Keratinocyte (primary cell): ENCODE data around the gene CDS1. TPM values are rescaled to one million over a fixed set of nuclear protein-coding genes. Genes with fewer than 3 reads are reported as not detected.

Experiments
- DNase-seq: peaks from one replicate; pipeline ENCODE4 v3.0.0-alpha.2; 2011; ENCODE audit warnings: low read depth, missing footprints, low spot score
- FAIRE-seq: peaks from 2 replicates; lab custom pipeline; 2011; peaks lifted over from hg19 to GRCh38; lab: Jason Lieb, UNC
- H2AFZ ChIP-seq: 2 replicates; pipeline ENCODE4 v1.6.0; 2012; ENCODE audit warnings: low read length, control low read depth, inconsistent platforms; ENCODE audit not compliant: control insufficient read depth
- H3K27ac ChIP-seq: 2 replicates; pipeline ENCODE4 v1.5.1; 2011; ENCODE audit warnings: low read length; ENCODE audit not compliant: control insufficient read depth, insufficient read depth
- H3K27me3 ChIP-seq: 3 replicates; pipeline ENCODE4 v1.6.0; 2011; ENCODE audit warnings: low read length; ENCODE audit not compliant: control insufficient read depth, insufficient read depth; ENCODE audit errors: extremely low read depth
- H3K36me3 ChIP-seq, 2 experiments: 2 replicates in 1 of 2; 3 replicates in 1 of 2; pipeline ENCODE4 v1.5.1; 2011; ENCODE audit warnings: low read length in 2 of 2, mild to moderate bottlenecking in 1 of 2; ENCODE audit not compliant: control insufficient read depth in 2 of 2, insufficient read depth in 2 of 2; ENCODE audit errors: extremely low read depth in 1 of 2
- H3K4me1 ChIP-seq: 3 replicates; pipeline ENCODE4 v1.5.1; 2011; ENCODE audit warnings: low read length; ENCODE audit not compliant: control insufficient read depth, insufficient read depth; ENCODE audit errors: extremely low read depth
- H3K4me2 ChIP-seq: 3 replicates; pipeline ENCODE4 v1.6.0; 2011; ENCODE audit warnings: low read depth, low read length; ENCODE audit not compliant: control insufficient read depth, insufficient read depth; ENCODE audit errors: extremely low read depth
- H3K4me3 ChIP-seq, 3 experiments: fragments of 200-600 bp in 1 of 3; sonication (generic) in 1 of 3; 2 replicates in 2 of 3; 3 replicates in 1 of 3; pipeline ENCODE4 v1.5.1; 2011 to 2016; ENCODE audit warnings: low read length in 3 of 3, mild to moderate bottlenecking in 3 of 3, control low read depth in 2 of 3, inconsistent platforms in 1 of 3, low read depth in 1 of 3, mixed read lengths in 1 of 3, mixed run types in 1 of 3, moderate library complexity in 1 of 3; ENCODE audit not compliant: control insufficient read depth in 2 of 3, insufficient read depth in 2 of 3; ENCODE audit errors: extremely low read depth in 1 of 3
- H3K79me2 ChIP-seq: 2 replicates; pipeline ENCODE4 v1.6.0; 2012; ENCODE audit warnings: low read length; ENCODE audit not compliant: control insufficient read depth, insufficient read depth
- H3K9ac ChIP-seq: 3 replicates; pipeline ENCODE4 v1.6.0; 2011; ENCODE audit warnings: low read length; ENCODE audit not compliant: control insufficient read depth, insufficient read depth; ENCODE audit errors: extremely low read depth
- H3K9me1 ChIP-seq: 3 replicates; pipeline ENCODE4 v1.6.0; 2011; ENCODE audit warnings: low read length; ENCODE audit not compliant: control insufficient read depth, insufficient read depth; ENCODE audit errors: extremely low read depth
- H3K9me3 ChIP-seq: 2 replicates; pipeline ENCODE4 v1.5.1; 2012; ENCODE audit warnings: low read depth, low read length; ENCODE audit not compliant: control insufficient read depth
- H4K20me1 ChIP-seq: 3 replicates; pipeline ENCODE4 v1.6.0; 2011; ENCODE audit warnings: low read length; ENCODE audit not compliant: control insufficient read depth, insufficient read depth; ENCODE audit errors: extremely low read depth
- CTCF ChIP-seq, 3 experiments: IDR thresholded peaks in 1 of 3; conservative IDR thresholded peaks in 1 of 3; optimal IDR thresholded peaks in 1 of 3; 2 replicates in 2 of 3; 3 replicates in 1 of 3; pipeline versions ENCODE3 to v1.5.1; 2011; ENCODE audit warnings: low read length in 3 of 3, mild to moderate bottlenecking in 3 of 3, moderate library complexity in 2 of 3, control low read depth in 1 of 3, inconsistent platforms in 1 of 3; ENCODE audit not compliant: insufficient read depth in 2 of 3; ENCODE audit errors: extremely low read depth in 1 of 3
- EZH2 ChIP-seq: IDR thresholded peaks from one replicate; pipeline ENCODE4 v1.6.1; 2012; ENCODE audit warnings: inconsistent platforms, mild to moderate bottlenecking, low read length, moderate library complexity
- dilution Hi-C: fragments of 300-500 bp; cut with MboI; formaldehyde crosslinking; loops from one replicate; pipeline ENCODE4 v1.7.0; 2020; ENCODE audit warnings: low sequenced_read_pairs; ENCODE audit not compliant: extremely low pct_ligation_motif_present
- polyA plus RNA-seq, 5 experiments: library from polyadenylated mRNA; depleted of rRNA in 3 of 5; stranded (reverse) in 3 of 5; stranded (forward) in 1 of 5; unstranded in 1 of 5; fragments of >200 nt; gene quantifications; 1 replicate in 1 of 5; 2 replicates in 3 of 5; 3 replicates in 1 of 5; pipeline versions ENCODE4 v1.2.1 to v1.2.3, GENCODE V29; 2011 to 2012; ENCODE audit warnings: missing spikeins in 2 of 5, low read depth in 1 of 5, low replicate concordance in 1 of 5

CDS1 gene
- polyA plus RNA-seq, 1 donor (not counting 4 experiments of a cell fraction or from before 2014, with no cell fraction given): 21.7 TPM

- no peaks in the 10 kb centered on the region for H3K36me3 ChIP-seq
- dilution Hi-C loops: no loop called here
- no peak overlapping the region for H3K27ac ChIP-seq
- H3K4me2 ChIP-seq: peak overlapping the region; percentile 35
- H4K20me1 ChIP-seq: no peaks in the 10 kb centered on the region
- peak overlapping the region; percentile 68 for H2AFZ ChIP-seq
- H3K79me2 ChIP-seq: no peaks in the 10 kb centered on the region
- H3K9ac ChIP-seq: no peak overlapping the region
- peak; percentile 48 for FAIRE-seq
- no peaks in the 10 kb centered on the region for H3K9me1 ChIP-seq
- no peak overlapping the region for H3K4me3 ChIP-seq
- H3K4me1 ChIP-seq: peaks cover 17% of the 10 kb centered on the region
- no peak for TF ChIP-seq EZH2
- no peak for TF ChIP-seq CTCF (optimal IDR thresholded peaks at IDR 0.05 in 1 of 3, IDR thresholded peaks at IDR 0.05 in 1 of 3, conservative IDR thresholded peaks at IDR 0.05 in 1 of 3; ENCODE audit: extremely low read depth in 1 of 3, insufficient read depth in 2 of 3, low read length in 3 of 3)
- DNase-seq: no peak
- no peaks in the 10 kb centered on the region for H3K27me3 ChIP-seq
- H3K9me3 ChIP-seq: no peaks in the 10 kb centered on the region
Measured at GRCh38 chr4:84574069-84574720, 8.7 kb upstream of the CDS1 start.

- DNase-seq: no peak
- peak; percentile 82 for FAIRE-seq
- Histone ChIP-seq H3K79me2 (peaks cover 2% of the 10 kb centered on the region), H3K4me1 (peaks cover 20% of the 10 kb centered on the region), H3K9me1 (no peaks in the 10 kb centered on the region), H3K9me3 (no peaks in the 10 kb centered on the region), H4K20me1 (no peaks in the 10 kb centered on the region), H3K9ac (no peak overlapping the region), H3K4me3 (no peak overlapping the region), H3K4me2 (no peak overlapping the region), H3K27me3 (no peaks in the 10 kb centered on the region), H2AFZ (no peak overlapping the region), H3K27ac (peak overlapping the region; percentile 25), H3K36me3 (no peaks in the 10 kb centered on the region)
- TF ChIP-seq EZH2: no peak
- peak; percentile 54 to 64 (median 60) for TF ChIP-seq CTCF (optimal IDR thresholded peaks at IDR 0.05 in 1 of 3, IDR thresholded peaks at IDR 0.05 in 1 of 3, conservative IDR thresholded peaks at IDR 0.05 in 1 of 3; ENCODE audit: extremely low read depth in 1 of 3, insufficient read depth in 2 of 3, low read length in 3 of 3)
- dilution Hi-C loops: no loop called here
Measured at GRCh38 chr4:84578540-84579402, 4.2 kb upstream of the CDS1 start.
